Glutamatergic neuron (in vitro differentiated cells): ENCODE results near the gene P2RY12. TPM values are rescaled to one million over a fixed set of nuclear protein-coding genes. Genes with fewer than 3 reads are reported as not detected.

Experiments used
- DNase-seq: peaks from one replicate; pipeline ENCODE4 v3.0.0; 2022
- H3K27ac Mint-ChIP-seq: one replicate; pipeline ENCODE4 v1.8.0; 2020; ENCODE audit warnings: mild to moderate bottlenecking, mixed read lengths, inconsistent platforms; ENCODE audit not compliant: unreplicated experiment
- H3K27me3 Mint-ChIP-seq: one replicate; pipeline ENCODE4 v1.8.0; 2020; ENCODE audit warnings: mild to moderate bottlenecking, moderate library complexity, mixed read lengths, inconsistent platforms; ENCODE audit not compliant: unreplicated experiment
- H3K36me3 Mint-ChIP-seq: one replicate; pipeline ENCODE4 v1.8.0; 2020; ENCODE audit warnings: mild to moderate bottlenecking, mixed read lengths, inconsistent platforms; ENCODE audit not compliant: unreplicated experiment
- H3K4me1 Mint-ChIP-seq: one replicate; pipeline ENCODE4 v1.8.0; 2020; ENCODE audit warnings: mild to moderate bottlenecking, low read depth, mixed read lengths, inconsistent platforms; ENCODE audit not compliant: unreplicated experiment
- H3K4me3 Mint-ChIP-seq: one replicate; pipeline ENCODE4 v1.8.0; 2020; ENCODE audit warnings: mild to moderate bottlenecking, mixed read lengths, inconsistent platforms; ENCODE audit not compliant: unreplicated experiment
- H3K9me3 Mint-ChIP-seq: one replicate; pipeline ENCODE4 v1.8.0; 2020; ENCODE audit warnings: mild to moderate bottlenecking, moderate library complexity, mixed read lengths, inconsistent platforms; ENCODE audit not compliant: unreplicated experiment
- total RNA-seq: library from RNA; stranded (reverse); fragmentation: NEBNext Ultra II Directional; extraction: Animal tissue kit (Norgen Biotek cat#: 25700); gene quantifications from one replicate; pipeline ENCODE4 v1.2.1, GENCODE V29; 2021; ENCODE audit not compliant: unreplicated experiment
- TF ChIP-seq, protein P1 (sequence below): fragments of 200-600 bp; sonication (generic); IDR thresholded peaks from one replicate; pipeline ENCODE4 v1.5.0; 2021; ENCODE audit not compliant: partially characterized antibody, unreplicated experiment

Gene P2RY12
- total RNA-seq, 1 donor from 2014 or later: not detected

- H3K4me3 Mint-ChIP-seq: no peak overlapping the region
- no peaks in the 10 kb centered on the region for H3K27me3 Mint-ChIP-seq
- no peaks in the 10 kb centered on the region for H3K9me3 Mint-ChIP-seq
- no peak overlapping the region for H3K27ac Mint-ChIP-seq
- no peaks in the 10 kb centered on the region for H3K36me3 Mint-ChIP-seq
- H3K4me1 Mint-ChIP-seq: no peaks in the 10 kb centered on the region
- TF ChIP-seq, protein P1, sequence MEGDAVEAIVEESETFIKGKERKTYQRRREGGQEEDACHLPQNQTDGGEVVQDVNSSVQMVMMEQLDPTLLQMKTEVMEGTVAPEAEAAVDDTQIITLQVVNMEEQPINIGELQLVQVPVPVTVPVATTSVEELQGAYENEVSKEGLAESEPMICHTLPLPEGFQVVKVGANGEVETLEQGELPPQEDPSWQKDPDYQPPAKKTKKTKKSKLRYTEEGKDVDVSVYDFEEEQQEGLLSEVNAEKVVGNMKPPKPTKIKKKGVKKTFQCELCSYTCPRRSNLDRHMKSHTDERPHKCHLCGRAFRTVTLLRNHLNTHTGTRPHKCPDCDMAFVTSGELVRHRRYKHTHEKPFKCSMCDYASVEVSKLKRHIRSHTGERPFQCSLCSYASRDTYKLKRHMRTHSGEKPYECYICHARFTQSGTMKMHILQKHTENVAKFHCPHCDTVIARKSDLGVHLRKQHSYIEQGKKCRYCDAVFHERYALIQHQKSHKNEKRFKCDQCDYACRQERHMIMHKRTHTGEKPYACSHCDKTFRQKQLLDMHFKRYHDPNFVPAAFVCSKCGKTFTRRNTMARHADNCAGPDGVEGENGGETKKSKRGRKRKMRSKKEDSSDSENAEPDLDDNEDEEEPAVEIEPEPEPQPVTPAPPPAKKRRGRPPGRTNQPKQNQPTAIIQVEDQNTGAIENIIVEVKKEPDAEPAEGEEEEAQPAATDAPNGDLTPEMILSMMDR: no peak
- no peak for DNase-seq
Observed at GRCh38 chr3:151328298-151328995, 56.1 kb downstream of the P2RY12 start.

- H3K4me1 Mint-ChIP-seq: no peaks in the 10 kb centered on the region
- H3K4me3 Mint-ChIP-seq: no peak overlapping the region
- H3K36me3 Mint-ChIP-seq: no peaks in the 10 kb centered on the region
- no peaks in the 10 kb centered on the region for H3K27me3 Mint-ChIP-seq
- DNase-seq: no peak
- H3K9me3 Mint-ChIP-seq: peaks cover 1% of the 10 kb centered on the region
- TF ChIP-seq, protein P1: peak; percentile 74
- H3K27ac Mint-ChIP-seq: no peak overlapping the region
Observed at GRCh38 chr3:151327571-151328198, 56.9 kb downstream of the P2RY12 start.

- Mint-ChIP-seq H3K36me3 (no peaks in the 10 kb centered on the region), H3K27me3 (peaks cover 2% of the 10 kb centered on the region), H3K9me3 (peaks cover 1% of the 10 kb centered on the region), H3K4me1 (no peaks in the 10 kb centered on the region), H3K27ac (no peak overlapping the region), H3K4me3 (no peak overlapping the region)
- DNase-seq: no peak
- TF ChIP-seq, protein P1: no peak
Observed at GRCh38 chr3:151322511-151322910, 62.0 kb downstream of the P2RY12 start.

- Mint-ChIP-seq H3K27me3 (peaks cover 2% of the 10 kb centered on the region), H3K36me3 (no peaks in the 10 kb centered on the region), H3K27ac (no peak overlapping the region), H3K4me1 (no peaks in the 10 kb centered on the region), H3K4me3 (no peak overlapping the region), H3K9me3 (peaks cover 1% of the 10 kb centered on the region)
- DNase-seq: no peak
- TF ChIP-seq, protein P1: no peak
Observed at GRCh38 chr3:151321526-151321925, 63.0 kb downstream of the P2RY12 start.

DNA sequence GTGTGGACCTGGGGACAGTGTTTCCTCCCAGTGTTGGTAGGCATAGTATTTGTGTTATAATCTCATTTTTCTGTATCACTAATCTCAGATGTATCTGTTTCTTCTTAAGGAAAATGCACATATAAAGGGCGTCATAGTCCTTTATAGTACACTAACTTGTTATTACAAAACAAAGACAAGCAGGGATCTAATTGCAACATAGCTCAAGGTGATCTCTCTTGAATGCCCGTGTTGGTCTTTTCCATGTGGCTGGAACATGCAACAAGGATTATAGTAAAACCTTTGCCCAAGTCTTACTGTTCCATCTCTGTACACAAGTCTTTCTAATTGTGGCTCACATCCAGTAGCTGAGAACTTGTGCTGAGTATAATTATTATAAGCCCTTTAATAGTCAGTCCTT, 64.4 kb downstream of the P2RY12 start:
- DNase-seq: no peak
- Mint-ChIP-seq H3K27ac (peak overlapping the region; percentile 44), H3K4me3 (no peak overlapping the region), H3K27me3 (peaks cover 2% of the 10 kb centered on the region), H3K36me3 (no peaks in the 10 kb centered on the region), H3K9me3 (peaks cover 1% of the 10 kb centered on the region), H3K4me1 (no peaks in the 10 kb centered on the region)
- TF ChIP-seq, protein P1: no peak
